ENCODE data around the gene AKT1. TPM values are rescaled to one million over a fixed set of nuclear protein-coding genes. Genes with fewer than 3 reads are reported as not detected.
A peak's percentile ranks its signal among the peaks of the same experiment; 100 is the strongest.

The AKT1 gene
- total RNA-seq, 4 donors from 2014 or later: 44.4 to 70.4 (median 57.0) TPM

GRCh38 chr14:104797115-104798044 is 1.8 kb upstream of the AKT1 start:
- intact Hi-C loops (cut with DNase I; ENCODE audit: low total_unique reads): loop anchor here (5.0 kb wide), 2 partner anchors 70 to 190 kb away; partner anchors contain the start of genes CEP170B and CLBA1
- Histone ChIP-seq H3K27me3 (no peaks in the 10 kb centered on the region), H3K4me1 (peaks cover 41 to 44% of the 10 kb centered on the region in 2 donors), H3K9me3 (no peaks in the 10 kb centered on the region), H3K4me3 (no peak overlapping the region), H3K27ac (peak overlapping the region; percentile 28 to 90 (median 88)), H3K36me3 (no peaks in the 10 kb centered on the region)
- ATAC-seq (no peak), DNase-seq (no peak)
- in situ Hi-C loops (cut with MboI; ENCODE audit: low sequenced_read_pairs in 4 of 4): no loop called here
- TF ChIP-seq, protein P1, sequence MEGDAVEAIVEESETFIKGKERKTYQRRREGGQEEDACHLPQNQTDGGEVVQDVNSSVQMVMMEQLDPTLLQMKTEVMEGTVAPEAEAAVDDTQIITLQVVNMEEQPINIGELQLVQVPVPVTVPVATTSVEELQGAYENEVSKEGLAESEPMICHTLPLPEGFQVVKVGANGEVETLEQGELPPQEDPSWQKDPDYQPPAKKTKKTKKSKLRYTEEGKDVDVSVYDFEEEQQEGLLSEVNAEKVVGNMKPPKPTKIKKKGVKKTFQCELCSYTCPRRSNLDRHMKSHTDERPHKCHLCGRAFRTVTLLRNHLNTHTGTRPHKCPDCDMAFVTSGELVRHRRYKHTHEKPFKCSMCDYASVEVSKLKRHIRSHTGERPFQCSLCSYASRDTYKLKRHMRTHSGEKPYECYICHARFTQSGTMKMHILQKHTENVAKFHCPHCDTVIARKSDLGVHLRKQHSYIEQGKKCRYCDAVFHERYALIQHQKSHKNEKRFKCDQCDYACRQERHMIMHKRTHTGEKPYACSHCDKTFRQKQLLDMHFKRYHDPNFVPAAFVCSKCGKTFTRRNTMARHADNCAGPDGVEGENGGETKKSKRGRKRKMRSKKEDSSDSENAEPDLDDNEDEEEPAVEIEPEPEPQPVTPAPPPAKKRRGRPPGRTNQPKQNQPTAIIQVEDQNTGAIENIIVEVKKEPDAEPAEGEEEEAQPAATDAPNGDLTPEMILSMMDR (IDR thresholded peaks at IDR 0.05 in 4 of 5, conservative IDR thresholded peaks at IDR 0.05 in 1 of 5): no peak
- no peak for TF ChIP-seq POLR2A (IDR thresholded peaks at IDR 0.05)

DNA sequence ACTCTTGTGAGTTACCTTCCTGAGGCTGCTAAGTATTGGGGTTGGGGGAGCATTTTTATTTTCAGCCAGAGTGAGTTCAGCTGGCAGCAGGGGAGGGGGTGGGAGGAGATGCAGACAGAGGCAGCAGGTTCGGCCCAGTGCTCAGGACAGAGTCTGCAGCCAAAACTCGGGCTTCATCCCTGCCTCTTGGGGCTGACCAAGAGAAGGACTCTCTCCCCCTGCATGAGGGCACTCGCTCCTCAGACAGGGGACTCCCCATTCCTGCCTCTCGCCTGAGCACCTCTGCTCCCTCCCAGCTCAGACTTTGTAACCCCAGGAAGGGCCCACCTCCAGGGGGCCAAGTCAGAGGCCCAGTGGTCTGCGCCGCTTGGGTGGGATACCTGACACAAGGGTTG is 1.1 kb upstream of the AKT1 start:
- TF ChIP-seq POLR2A (IDR thresholded peaks at IDR 0.05): no peak
- TF ChIP-seq, protein P1 (IDR thresholded peaks at IDR 0.05 in 4 of 5, conservative IDR thresholded peaks at IDR 0.05 in 1 of 5): no peak
- in situ Hi-C loops (cut with MboI; ENCODE audit: low sequenced_read_pairs in 4 of 4) (no loop called here), intact Hi-C loops (cut with DNase I; ENCODE audit: low total_unique reads) (loop anchor here (5.0 kb wide), 2 partner anchors 71 to 191 kb away; partner anchors contain the start of genes CEP170B and CLBA1)
- no peak for ATAC-seq
- H3K27me3 ChIP-seq: no peaks in the 10 kb centered on the region
- no peak for DNase-seq
- H3K4me3 ChIP-seq: peak overlapping the region in 1 of 4 donors; percentile 58
- no peaks in the 10 kb centered on the region for H3K9me3 ChIP-seq
- H3K4me1 ChIP-seq: peaks cover 44% of the 10 kb centered on the region in 2 donors
- no peaks in the 10 kb centered on the region for H3K36me3 ChIP-seq
- H3K27ac ChIP-seq: peak overlapping the region in 3 of 4 donors; percentile 82 to 90 (median 89)

GRCh38 chr14:104795781-104796686 is 486 bp upstream of the AKT1 start:
- peak overlapping the region; percentile 82 to 90 (median 86) for H3K27ac ChIP-seq
- no peaks in the 10 kb centered on the region for H3K9me3 ChIP-seq
- in situ Hi-C loops (cut with MboI; ENCODE audit: low sequenced_read_pairs in 4 of 4) (no loop called here), intact Hi-C loops (cut with DNase I; ENCODE audit: low total_unique reads) (loop anchor here (5.0 kb wide), 2 partner anchors 71 to 191 kb away; partner anchors contain the start of genes CEP170B and CLBA1)
- TF ChIP-seq, protein P1 (IDR thresholded peaks at IDR 0.05 in 4 of 5, conservative IDR thresholded peaks at IDR 0.05 in 1 of 5): no peak
- TF ChIP-seq POLR2A (IDR thresholded peaks at IDR 0.05): peak; percentile 86 to 88
- H3K4me1 ChIP-seq: peaks cover 38 to 40% of the 10 kb centered on the region in 2 donors
- peak overlapping the region; percentile 58 to 66 (median 66) for H3K4me3 ChIP-seq
- ATAC-seq (peak in 1 of 2 donors; percentile 64), DNase-seq (no peak)
- H3K27me3 ChIP-seq: no peaks in the 10 kb centered on the region
- H3K36me3 ChIP-seq: peaks cover 0 to 6% of the 10 kb centered on the region in 2 donors

DNA sequence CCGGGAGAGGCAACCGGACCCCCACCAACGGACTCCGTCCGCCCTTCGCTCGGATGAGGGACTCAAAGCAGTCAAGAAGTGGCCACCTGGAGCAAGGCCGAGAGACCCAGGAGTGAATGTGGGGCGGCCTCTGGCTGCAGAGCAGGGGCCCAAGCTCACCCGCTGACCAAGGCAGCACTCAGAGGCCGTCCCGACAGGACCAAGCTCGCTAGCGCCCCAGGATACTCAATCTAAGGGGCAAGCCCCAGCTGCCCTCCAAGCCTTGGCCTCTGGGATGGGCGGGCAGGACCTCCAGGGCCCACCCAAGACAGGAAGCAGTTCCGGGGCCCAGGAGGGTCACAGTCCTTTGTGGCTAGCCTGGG is 936 bp downstream of the AKT1 start:
- peak overlapping the region; percentile 47 to 69 (median 66) for H3K27ac ChIP-seq
- peak; percentile 17 to 28 for ATAC-seq

More for the DNA sequence above, 936 bp downstream of the AKT1 start:
- H3K27me3 ChIP-seq: no peaks in the 10 kb centered on the region
- H3K4me3 ChIP-seq: peak overlapping the region; percentile 60 to 89 (median 68)
- H3K4me1 ChIP-seq: peaks cover 35 to 37% of the 10 kb centered on the region in 2 donors
- TF ChIP-seq, protein P1 (IDR thresholded peaks at IDR 0.05 in 4 of 5, conservative IDR thresholded peaks at IDR 0.05 in 1 of 5): no peak
- TF ChIP-seq POLR2A (IDR thresholded peaks at IDR 0.05): no peak
- peaks cover 0 to 19% of the 10 kb centered on the region in 2 donors for H3K36me3 ChIP-seq
- H3K9me3 ChIP-seq: no peaks in the 10 kb centered on the region
- intact Hi-C loops (cut with DNase I; ENCODE audit: low total_unique reads) (loop anchor here (1.0 kb wide), 1 partner anchor 25 kb away; no protein-coding TSS in a partner anchor), in situ Hi-C loops (cut with MboI; ENCODE audit: low sequenced_read_pairs in 4 of 4) (no loop called here)
- no peak for DNase-seq
